GM19463 (cell line): Measurements from ENCODE around the gene BEX3.

ENCODE experiments used
- ATAC-seq: cut with Tn5 transposase; IDR thresholded peaks from one replicate; pipeline ENCODE4 v1.9.1; 2021; ENCODE audit warnings: mild to moderate bottlenecking, moderate library complexity; ENCODE audit not compliant: unreplicated experiment

BEX3 gene

GRCh38 chrX:103417933-103418332 lies 41.6 kb downstream of the BEX3 start:
- ATAC-seq, result no peak

DNA sequence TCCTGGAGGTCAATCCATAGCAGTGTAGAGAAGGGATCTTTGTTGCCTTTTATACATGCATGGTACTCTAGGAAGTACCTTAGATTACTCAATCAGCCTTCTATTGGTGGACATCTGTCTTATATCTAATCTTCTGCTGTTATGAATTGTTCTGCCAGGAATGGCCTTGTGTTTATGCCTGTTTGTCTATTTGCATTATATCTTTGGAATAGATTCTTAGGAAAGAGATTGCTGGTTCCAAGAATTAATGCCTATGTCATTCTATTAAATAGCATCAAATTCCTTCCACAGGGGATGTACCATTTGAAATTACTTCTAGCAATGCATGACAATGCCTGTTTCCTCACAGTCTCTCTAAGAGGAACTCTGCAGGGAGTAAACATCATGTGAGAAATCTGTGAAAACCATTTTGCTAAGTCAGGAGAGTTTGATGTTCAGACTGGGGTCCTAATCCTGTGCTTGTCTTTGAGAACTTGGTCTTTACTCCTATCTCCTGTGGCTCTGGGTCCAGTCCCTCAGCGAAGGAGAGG lies 42.5 kb downstream of the BEX3 start:
- no peak for ATAC-seq

DNA sequence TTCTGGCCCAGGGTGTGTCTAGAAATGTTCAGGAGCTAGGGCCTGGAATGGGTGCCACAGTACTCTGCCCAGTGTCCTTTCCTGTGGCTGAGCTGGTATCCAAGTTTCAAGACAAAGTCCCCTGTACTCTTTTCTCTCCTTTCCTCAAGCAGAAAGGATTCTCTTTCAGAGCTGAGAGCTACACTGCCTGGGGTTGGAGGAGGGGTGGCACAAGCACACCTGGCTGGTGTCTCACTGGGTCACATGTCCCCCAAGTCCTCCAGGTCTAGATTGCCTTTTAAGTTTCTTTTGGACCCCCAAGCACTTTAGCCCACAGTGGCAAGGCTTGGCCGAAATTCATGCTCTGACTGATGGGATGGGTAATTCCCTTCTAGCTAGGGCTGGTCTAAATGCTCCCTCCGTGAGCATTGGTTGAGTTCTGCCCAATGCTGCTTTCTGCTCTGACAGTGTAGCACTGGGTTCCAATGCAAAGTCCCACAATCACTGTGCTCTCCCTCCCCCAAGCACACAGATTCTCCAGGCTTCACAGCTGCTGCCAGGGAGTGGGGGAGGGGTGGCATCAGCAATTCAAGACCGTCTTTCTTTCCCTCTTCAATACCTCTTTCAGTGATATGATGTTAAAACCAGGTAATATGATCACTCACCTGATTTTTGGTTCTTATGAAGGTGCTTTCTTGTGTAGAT lies 47.8 kb downstream of the BEX3 start:
- no peak for ATAC-seq
